ENCODE data around the gene FMNL2.

The FMNL2 gene

DNA sequence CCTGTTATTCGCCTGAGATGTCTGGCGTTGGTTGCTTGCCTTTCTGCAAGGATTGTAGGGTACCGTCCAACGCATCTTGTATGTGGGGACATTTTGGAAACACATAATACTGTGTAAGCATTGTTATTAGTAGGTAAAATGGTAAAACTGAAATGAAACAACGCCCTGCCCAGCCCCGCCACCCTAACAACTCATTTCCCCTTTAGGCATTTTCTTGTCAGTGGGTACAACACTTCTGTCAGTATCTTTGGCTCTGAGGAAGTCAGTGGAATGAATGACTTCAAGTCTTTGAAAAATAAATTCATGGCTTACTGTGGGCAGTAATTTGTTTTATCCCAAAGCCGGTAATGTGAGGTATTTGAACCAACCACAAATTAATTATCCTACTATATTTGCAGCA lies 86.0 kb downstream of the FMNL2 start:
- Histone ChIP-seq H3K4me3 (ENCODE audit: low read depth, low read length) (no peak overlapping the region), H3K36me3 (no peaks in the 10 kb centered on the region), H3K9me3 (ENCODE audit: severe bottlenecking) (no peaks in the 10 kb centered on the region), H3K27ac (no peak overlapping the region), H3K27me3 (ENCODE audit: insufficient read depth, low read depth, severe bottlenecking) (no peaks in the 10 kb centered on the region)
- DNase-seq: no peak
- TF ChIP-seq, protein P1, sequence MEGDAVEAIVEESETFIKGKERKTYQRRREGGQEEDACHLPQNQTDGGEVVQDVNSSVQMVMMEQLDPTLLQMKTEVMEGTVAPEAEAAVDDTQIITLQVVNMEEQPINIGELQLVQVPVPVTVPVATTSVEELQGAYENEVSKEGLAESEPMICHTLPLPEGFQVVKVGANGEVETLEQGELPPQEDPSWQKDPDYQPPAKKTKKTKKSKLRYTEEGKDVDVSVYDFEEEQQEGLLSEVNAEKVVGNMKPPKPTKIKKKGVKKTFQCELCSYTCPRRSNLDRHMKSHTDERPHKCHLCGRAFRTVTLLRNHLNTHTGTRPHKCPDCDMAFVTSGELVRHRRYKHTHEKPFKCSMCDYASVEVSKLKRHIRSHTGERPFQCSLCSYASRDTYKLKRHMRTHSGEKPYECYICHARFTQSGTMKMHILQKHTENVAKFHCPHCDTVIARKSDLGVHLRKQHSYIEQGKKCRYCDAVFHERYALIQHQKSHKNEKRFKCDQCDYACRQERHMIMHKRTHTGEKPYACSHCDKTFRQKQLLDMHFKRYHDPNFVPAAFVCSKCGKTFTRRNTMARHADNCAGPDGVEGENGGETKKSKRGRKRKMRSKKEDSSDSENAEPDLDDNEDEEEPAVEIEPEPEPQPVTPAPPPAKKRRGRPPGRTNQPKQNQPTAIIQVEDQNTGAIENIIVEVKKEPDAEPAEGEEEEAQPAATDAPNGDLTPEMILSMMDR (IDR thresholded peaks at IDR 0.05; ENCODE audit: low read depth, low read length): no peak

DNA sequence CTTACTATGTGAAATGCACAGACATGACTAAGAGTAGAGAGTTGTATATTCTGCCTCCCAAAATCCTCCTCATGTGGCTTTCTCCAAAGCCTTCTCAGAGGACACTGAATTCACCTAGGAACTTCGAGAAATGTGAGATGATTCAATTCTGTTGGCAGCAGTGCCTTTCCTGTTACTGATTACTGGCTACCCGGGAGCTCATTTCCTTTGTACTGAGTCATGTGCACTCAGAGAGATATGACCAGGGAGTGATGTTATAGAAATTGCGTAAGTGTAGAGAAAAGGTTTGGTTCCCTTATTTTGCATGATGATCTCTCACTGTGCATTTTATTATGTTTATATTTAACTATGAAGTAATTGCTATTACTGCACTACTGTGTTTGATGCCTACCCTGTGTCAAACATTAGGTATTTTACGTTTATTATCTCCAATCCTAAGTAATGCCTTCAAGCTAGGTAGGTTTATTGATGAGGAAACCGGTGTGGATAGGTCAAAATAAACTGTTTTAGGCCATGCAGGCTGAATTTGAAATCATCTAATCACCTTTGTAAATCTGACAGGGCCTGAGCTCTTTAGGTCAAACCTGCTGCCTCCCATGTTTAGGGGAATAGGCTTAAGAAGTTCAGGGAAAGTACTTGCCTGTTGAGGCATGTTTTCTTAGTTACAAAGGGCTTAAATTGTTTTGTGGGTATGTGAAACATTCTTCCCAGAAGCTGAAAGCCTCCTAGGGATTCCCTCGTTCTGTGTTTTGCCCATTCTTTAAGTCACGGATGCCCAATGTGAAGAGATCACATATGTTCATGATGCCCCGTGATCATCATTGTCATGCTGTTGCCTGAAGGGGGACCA lies 86.8 kb downstream of the FMNL2 start:
- Histone ChIP-seq H3K9me3 (ENCODE audit: severe bottlenecking) (no peaks in the 10 kb centered on the region), H3K36me3 (no peaks in the 10 kb centered on the region), H3K27ac (no peak overlapping the region), H3K27me3 (ENCODE audit: insufficient read depth, low read depth, severe bottlenecking) (no peaks in the 10 kb centered on the region), H3K4me3 (ENCODE audit: low read depth, low read length) (no peak overlapping the region)
- DNase-seq: no peak
- TF ChIP-seq, protein P1 (IDR thresholded peaks at IDR 0.05; ENCODE audit: low read depth, low read length): no peak

DNA sequence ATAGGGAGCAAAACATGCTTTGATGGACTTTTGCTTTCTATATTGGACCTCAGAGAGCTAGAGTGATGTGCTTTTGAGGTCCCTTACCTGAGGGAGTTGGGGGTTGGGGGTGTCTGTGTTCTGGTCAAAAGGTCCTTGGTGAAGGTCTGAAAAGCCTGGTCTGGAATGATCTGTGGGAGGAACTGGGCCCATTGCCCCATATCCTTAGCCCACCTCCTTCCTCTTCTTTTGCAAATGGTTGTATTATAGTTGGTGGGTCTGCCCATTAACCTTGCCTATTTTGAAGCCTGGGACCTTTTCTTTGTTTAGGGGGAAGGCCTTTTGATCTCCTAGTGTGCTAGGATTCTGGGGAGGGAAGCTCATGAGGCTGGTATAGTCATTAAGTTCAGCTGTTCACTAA lies 88.7 kb downstream of the FMNL2 start:
- DNase-seq: no peak
- Histone ChIP-seq H3K27me3 (ENCODE audit: insufficient read depth, low read depth, severe bottlenecking) (no peaks in the 10 kb centered on the region), H3K36me3 (no peaks in the 10 kb centered on the region), H3K4me3 (ENCODE audit: low read depth, low read length) (no peak overlapping the region), H3K27ac (no peak overlapping the region), H3K9me3 (ENCODE audit: severe bottlenecking) (peaks cover 3% of the 10 kb centered on the region)
- TF ChIP-seq, protein P1 (IDR thresholded peaks at IDR 0.05; ENCODE audit: low read depth, low read length): no peak

DNA sequence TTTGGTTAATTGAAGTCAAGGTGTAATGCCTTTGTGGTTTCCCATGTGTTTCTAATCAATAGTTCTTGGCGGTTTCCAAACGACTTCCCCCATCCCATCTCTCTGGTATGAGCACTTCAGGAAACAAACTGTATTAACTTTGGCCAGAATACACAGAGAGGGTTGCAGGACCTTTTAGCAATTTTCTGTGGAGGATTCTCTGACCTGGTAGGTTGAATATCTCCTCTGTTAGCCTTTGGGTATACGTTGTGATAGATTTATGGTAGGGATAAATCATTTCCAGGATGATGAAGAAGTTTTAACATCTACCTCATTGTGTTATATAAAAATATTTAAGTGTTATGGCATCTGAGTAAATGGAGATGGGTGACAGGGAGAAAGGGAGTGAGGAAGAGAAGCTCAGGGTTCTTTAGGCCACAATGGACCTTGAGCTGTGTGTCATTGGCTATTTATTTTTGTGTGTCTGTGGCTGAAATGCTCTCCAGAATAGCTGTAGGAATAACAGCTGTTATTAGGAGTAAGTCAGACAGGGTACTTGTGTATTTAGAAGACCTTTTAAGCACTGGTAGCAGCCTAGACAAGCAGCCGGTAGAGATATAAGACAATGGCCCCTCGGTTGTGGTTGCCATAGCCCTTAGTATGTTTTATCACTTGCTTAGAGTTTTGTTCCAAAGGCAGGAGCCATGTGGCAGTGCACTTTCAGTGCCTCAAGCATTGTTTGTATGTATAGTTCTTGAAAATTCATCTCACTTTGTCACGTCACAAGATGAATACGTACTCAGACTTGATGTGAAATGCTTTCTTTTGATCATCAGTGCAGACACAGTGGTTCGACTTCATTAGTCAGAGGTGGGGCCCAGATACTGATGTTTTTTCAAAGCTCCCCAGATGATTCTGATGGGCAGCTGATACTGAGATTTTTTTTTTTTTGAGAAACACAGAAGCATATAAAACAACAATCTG lies 91.1 kb downstream of the FMNL2 start:
- Histone ChIP-seq H3K36me3 (no peaks in the 10 kb centered on the region), H3K9me3 (ENCODE audit: severe bottlenecking) (peaks cover 3% of the 10 kb centered on the region), H3K4me3 (ENCODE audit: low read depth, low read length) (no peak overlapping the region), H3K27ac (no peak overlapping the region), H3K27me3 (ENCODE audit: insufficient read depth, low read depth, severe bottlenecking) (no peaks in the 10 kb centered on the region)
- no peak for DNase-seq
- TF ChIP-seq, protein P1 (IDR thresholded peaks at IDR 0.05; ENCODE audit: low read depth, low read length): no peak

DNA sequence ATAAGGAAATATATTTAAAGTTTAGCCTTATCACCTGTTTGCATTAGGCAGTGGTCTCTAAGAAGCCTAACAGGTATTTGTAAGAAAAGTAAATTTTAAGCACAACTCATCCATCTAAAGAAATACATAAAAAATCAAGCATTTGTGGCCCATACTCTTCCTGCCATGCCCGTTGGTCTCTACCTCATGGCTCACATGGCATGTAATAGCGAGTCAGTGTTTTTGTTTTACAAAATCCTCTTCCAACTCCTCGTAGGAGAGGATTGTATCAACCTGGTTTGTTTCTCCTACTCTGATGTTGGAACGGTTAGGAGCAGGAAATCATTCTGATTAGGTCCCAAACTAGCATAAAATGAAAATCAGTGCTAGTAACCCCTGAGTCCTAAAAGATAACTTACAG lies 91.8 kb downstream of the FMNL2 start:
- H3K4me3 ChIP-seq (ENCODE audit: low read depth, low read length): no peak overlapping the region
- TF ChIP-seq, protein P1 (IDR thresholded peaks at IDR 0.05; ENCODE audit: low read depth, low read length): no peak
- H3K27ac ChIP-seq: no peak overlapping the region
- H3K9me3 ChIP-seq (ENCODE audit: severe bottlenecking): peaks cover 3% of the 10 kb centered on the region
- no peaks in the 10 kb centered on the region for H3K27me3 ChIP-seq (ENCODE audit: insufficient read depth, low read depth, severe bottlenecking)
- no peak for DNase-seq
- no peaks in the 10 kb centered on the region for H3K36me3 ChIP-seq
